GM19455 (cell line): ENCODE data around the gene TTC39B.
A peak's percentile ranks its signal among the peaks of the same experiment; 100 is the strongest.
"Not testable (repeated sequence)": the region's sequence is repeated elsewhere in the genome, so short reads cannot be mapped to it uniquely, and the experiment has no call there.

Experiments used
- ATAC-seq: cut with Tn5 transposase; IDR thresholded peaks from one replicate; pipeline ENCODE4 v1.9.1; 2021; ENCODE audit not compliant: unreplicated experiment

Gene TTC39B

DNA sequence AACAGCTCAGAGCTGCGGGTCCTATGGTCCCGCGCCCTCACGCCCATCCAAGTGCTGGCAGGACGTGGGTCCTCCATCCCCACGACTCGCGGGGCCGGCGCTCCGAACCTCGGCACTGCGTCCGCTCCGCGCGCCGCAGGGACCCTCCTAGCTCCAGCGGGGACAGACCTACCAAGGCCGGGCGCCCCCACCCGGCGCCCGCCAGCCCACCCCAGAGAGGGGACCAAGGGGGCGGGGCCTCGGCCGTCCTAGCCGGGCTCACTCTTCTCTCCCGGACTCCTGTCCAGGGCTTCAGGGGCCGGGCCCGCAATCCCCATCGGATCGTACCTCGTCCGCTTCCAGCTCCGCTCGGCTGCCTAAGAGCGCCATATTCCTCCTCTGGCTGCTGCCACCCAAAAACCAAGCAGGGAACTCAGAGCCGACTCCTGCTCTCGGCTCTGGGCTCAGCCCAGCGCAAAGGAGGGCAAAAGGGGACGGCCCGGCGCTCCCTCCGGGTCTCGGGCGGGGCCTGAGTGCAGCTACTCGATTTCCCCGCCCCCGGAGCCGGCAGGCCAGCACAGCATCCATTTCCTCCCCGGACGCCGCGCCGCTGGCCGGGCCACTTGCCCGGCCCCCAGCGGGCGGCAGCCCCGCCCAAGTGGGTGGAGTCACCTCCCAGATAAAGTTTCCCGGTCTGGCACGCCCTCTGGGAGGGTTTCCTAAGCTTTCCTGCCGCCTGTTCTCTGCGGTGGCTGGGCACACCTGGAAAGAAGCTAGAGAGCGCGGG, at the start of gene TTC39B:
Gene TTC39B, minus strand, starts transcription at position 460 of the 766 bp plus-strand sequence. Its CDS starts 91 bp downstream, at position 369.
- peak; percentile 97 for ATAC-seq

DNA sequence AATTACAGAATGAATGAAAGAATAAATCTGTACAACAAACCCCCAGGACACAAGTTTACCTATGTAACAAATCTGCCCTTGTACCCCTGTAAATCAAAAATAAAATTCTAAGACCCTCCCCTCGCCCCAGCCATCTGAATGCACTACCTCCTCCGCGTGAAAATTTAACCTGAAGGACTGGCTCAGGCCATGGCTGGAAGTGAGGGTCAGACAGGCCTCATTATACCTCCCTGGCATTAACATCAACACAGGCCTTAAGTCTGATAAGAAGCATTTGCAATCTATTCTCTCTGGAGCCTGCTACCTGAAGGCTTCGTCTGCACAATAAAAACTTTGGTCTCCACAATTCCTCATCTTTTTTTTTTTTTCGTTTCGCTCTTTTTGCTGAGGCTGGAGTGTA, 48.7 kb upstream of the TTC39B start:
- ATAC-seq: no peak

DNA sequence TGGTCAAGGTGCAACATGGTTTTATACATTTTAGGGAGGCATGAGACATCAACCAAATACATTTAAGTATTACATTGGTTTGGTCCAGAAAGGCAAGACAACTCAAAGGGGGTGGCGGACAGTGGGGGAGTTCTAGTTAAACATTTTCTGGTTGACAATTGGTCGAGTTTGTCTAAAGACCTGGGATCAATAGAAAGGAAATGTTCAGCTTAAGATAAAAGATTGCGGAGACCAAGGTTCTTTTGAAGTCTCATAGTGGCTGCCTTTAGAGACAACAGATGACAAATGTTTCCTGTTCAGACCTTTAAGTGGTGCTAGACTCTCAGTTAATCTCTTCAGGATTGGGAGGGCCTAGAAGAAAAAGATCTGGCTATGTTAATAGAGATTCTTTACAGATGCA, 47.7 kb upstream of the TTC39B start:
- ATAC-seq: no peak

DNA sequence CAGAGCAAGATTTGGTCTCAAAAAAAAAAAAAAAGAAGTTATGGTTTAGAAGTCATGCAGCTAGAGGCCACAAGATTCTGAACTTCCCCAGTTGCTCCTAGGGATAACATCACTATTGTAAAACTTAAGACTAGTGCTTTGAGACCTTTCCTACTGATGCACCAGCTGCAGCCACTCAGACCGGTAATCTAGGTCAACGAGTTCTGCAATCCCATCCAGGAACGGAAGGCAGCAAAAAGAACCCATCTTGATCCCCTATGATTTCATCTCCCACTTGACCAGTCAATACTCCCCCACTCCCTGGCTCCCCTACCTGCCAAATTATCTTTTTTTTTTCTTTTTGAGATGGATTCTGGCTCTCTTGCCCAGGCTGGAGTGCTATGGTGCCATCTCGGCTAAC, 46.9 kb upstream of the TTC39B start:
- ATAC-seq: no peak

DNA sequence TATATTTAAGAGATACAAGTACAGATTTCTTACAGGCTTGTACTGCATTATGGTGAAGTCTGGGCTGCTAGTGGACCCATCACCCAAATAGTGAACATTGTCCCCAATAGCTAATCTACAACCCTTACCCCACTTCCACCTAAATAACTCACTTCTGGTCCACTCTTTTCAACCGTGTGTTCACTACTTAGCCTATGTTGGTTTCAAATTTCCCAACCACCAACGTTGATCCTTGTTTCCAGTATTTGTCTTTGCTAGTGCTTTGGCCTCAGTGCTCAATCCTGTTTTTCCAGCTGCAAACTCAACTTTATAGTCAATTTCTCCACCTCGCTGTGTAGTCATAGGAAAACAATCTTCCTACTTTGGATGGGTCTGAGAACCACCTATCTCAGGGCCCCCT, 45.3 kb upstream of the TTC39B start:
- no peak for ATAC-seq

DNA sequence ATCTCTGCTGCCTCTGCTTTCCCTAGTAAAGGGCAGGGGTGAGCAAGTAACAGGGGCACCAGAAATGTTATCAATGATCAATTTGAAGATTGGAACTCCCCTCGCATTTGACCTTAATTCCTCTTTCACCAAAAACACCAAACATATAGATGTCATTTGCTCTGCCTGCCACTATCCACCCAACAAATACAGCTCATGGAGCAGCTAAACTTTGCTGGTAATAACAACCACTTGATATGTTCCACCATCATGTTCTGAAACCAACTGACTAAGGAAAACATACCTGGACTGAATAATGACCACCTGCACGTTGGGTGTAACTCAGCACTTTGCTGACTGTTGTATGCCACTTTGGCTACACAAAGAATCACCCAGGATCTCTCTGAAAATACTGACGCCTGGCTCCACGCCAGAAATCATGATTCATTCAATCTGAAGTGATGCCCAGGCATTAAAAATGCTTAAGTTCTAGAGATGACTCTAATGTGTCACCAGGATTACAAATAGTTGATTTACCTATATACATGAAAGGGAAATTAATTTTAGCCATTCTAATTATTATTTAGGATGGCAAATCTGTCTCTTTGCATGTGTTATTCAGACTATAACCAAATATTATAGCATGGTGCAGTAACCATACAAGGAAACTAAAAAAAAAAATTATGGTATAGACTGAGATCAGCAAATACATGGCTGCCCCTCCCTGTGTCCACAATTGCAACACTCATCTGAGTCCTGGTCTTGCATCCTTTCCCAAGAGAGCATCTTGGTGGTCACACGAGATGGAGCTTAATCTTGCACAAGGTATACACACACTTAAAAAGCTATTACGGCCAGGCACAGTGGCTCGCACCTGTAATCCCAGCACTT, 43.1 kb upstream of the TTC39B start:
- ATAC-seq: no peak

DNA sequence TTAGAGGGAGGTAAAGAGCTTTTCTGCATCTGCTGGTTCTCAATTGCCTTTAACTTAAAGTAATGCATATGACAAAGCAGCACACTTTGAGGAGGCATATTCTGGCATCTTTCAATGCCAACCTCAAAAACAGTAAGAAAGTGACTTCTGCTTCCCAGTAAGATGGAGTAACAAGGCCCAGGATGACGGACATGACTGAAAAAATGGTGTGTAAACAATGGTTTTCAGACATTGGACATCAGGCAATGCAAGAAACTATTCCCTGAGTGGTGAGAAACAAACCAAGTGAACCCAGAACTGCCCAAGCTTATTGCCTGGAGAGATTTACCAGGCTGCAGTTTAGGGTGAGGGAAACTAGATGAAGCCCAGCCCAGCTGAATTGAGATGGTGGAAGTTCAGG, 39.8 kb upstream of the TTC39B start:
- no peak for ATAC-seq

DNA sequence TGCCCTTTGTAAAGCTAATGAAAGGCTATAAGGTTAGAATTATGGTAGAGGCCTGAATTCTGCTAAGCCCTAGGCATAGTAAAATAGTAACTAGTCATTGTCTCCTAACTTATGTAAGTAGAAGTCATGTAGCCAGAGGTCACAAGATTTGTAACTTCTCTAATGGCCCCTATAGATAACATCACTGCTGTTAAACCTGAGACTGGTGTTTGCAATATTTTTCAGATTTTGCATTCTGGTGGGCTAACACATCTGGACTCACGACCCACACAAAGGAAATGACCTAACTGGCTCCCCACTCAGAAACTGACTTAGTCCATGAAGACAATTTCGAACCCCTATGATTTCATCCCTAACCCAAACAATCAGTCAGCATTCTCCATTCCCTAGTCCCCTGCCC, 37.2 kb upstream of the TTC39B start:
- ATAC-seq: no peak

DNA sequence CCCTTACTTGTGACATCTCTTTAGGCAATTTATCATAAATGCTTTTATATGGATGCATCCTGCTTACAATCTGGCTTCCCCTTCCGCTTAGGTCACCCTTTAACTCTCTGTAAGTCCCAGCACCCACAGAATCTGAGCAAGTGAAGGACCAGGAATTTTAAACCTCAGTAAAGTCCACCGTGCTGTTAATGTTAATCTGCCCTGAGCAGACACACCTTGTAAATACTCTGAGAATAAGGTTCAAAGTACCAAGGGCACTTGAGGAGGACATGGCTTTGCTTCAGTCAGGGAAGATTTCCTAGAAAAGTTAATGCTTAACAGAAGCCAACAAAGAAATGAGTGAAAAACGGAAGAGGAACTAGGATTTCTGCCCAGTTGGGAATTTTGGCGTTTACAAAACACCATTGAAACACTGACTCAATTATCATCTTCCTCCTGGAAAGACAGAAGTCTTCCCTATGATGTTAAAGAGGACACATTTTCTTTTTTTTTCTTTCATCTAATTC, 26.4 kb upstream of the TTC39B start:
- no peak for ATAC-seq

DNA sequence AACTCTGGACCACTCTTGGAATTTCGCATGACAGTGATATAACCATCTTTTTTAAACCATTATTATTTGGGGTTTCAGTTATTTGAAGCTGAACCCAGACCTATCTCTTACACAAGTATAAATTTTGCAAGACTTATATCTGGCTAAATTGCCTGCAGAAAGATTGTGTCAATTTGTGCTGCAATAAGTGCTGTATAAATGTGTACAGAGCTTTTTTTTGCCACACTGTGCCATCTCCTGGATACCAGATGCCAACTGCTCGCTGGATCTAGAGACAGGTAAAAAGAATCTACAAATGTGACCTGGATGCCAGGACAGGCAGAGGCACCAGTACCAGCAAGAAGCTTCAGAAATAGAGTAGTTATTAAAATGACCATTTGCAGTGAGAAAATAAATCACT, 25.9 kb upstream of the TTC39B start:
- no peak for ATAC-seq

DNA sequence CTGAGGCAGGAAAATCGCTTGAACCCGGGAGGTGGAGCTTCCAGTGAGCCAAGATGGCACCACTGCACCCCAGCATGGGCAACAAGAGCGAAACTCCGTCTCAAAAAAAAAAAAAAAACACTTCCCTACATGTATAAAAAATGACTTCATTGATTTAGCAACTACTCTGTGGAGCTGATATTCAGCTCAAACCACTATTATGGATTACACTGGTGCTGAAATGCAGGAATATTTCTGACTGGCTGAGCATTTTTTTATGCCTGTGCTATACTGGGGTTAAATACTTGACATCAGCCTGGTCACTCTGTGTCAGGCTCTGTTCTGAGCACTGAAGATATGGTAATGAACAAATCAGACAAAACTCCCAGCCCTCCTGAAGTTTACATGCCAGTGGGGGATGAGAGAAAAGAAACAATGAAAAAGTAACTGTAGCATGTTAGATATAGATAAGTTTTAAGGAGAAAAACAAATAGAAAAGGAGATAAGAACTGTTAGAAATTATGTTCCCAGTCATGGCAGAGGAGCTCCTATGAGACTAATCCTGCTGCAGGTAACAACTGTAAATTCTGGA, 22.6 kb upstream of the TTC39B start:
- ATAC-seq: no peak

DNA sequence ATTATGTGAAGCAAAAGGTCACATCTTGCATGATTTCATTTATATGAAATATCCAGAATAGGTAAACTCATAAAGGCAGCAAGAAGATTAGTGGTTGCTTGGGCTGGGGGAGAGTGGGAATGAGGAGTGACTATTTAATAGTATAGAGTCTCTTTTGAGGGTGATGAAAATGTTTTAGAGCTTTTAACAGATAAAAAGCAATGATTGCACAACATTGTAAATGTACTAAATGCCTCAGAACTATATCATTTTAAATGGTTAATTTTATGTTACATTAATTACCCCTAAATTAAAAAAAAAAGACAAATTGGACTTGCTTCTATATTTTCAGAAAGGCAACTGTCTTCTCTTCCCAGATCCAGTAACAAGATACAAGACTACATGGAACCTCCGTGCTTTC, 21.9 kb upstream of the TTC39B start:
- no peak for ATAC-seq

DNA sequence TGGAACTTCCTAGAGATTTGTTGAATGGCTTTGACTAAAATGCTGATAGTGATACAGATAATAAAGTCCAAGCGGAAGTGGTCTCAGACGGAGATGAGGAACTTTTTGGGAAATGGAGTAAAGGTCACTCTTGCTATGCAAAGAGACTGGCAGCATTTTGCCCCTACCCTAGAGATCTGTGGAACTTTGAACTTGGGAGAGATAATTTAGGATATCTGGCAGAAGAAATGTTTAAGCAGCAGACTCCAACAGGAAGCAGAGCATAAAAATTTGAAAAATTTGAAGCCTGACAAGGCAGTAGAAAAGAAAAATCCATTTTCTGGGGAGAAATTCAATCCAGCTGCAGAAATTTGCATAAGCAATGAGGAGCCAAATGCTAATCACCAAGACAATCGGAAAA, 15.7 kb upstream of the TTC39B start:
- not testable (repeated sequence) for ATAC-seq

DNA sequence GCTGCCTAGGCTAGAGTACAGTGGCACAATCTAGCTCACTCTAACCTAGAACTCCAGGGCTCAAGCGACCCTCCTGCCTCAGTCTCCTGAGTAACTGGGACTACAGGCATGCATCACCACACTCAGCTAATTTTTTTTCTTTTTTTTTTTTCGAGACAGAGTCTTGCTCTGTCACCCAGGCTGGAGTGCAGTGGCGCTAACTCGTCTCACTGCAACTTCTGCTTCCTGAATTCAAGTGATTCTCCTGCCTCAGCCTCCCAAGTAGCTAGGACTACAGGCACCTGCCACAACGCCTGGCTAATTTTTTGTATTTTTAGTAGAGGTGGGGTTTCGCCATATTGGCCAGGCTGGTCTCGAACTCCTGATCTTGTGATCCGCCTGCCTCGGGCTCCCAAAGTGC, 12.6 kb upstream of the TTC39B start:
- not testable (repeated sequence) for ATAC-seq

DNA sequence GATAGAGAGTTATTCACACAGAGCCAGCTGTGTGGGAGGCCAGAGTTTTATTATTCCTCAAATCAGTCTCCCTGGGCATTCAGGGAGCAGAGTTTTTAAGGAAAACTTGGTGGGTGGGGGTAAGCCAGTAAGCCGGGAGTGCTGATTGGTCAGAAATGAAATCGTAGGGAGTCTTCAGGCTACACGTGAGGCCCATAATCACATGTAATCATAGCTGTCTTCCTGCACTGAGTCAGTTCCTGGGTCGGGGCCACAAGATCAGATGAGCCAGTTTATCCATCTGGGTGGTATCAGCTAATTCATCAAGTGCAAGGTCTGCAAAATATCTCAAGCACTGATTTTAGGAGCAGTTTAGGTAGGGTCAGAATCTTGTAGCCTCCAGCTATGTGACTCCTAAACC, 10.8 kb upstream of the TTC39B start:
- no peak for ATAC-seq

DNA sequence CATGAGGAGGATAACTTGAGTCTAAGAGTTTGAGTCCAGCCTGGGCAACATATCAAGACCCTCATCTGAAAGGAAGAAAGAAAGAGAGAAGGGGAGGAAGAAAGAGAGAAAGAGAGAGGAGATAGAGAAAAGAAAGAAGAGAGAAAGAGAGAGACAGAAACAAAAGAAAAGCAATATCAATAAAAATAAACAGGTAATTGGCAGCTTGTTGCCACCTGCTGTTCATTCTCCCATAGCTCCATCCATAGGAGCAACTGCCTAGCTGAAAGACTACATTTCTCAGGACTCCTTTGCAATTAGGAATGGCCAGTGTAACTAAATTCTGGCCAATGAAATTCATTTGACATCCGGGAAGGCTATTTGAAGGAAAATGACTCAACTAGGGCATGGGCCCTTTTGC, 4.6 kb upstream of the TTC39B start:
- ATAC-seq: no peak

DNA sequence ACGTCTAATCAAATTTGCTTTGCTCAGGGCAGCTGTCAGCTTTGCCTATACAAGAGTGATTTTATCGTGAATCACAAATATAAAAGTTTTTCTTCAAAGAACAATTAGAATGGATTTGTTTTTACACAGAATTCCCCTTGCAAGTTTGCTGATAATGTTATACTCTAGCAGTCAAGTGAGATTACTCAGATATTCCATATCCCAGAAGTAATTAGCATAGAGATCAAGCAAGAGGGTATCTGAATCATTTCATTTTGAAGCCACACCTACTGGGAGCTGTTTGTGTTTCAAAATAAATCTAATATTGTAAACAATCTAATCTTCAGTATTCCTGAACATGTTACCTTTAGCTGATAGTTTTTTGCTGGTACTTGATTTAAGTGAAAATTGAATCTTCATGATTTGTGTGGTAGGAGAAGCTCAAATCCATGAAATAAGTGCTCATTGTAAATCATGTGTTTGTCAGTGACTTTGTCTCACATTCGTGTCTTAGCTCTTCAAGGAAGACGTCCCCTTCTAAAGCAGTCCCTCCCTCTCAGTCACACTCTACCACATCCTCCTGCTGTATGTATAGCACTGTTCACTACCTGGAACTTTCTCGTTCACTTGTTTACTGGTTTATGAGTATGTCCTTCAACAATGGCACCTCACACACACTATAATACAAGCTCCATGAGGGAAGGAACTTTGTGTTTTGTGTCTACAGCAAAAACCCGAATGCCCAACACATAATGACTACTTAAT, 3.3 kb upstream of the TTC39B start:
- no peak for ATAC-seq

DNA sequence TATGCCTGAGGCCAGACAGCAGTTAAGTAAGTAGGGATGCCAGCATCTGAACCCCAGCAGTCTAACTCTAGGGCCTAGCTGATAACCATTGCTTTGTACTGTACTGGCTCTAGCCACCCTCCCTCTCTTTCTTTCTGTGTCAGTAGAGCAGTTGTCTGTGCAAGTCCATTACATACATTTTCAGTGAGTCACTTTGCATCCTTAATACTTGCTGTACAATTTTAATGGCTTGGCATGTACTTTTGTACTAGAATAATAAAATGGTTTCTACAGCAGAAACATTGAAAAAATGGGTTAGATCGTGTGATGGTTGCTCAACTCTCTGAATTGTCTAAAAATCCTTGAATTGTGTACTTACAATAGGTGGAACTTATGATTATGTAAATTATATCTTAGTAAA, 1.5 kb upstream of the TTC39B start:
- ATAC-seq: no peak

DNA sequence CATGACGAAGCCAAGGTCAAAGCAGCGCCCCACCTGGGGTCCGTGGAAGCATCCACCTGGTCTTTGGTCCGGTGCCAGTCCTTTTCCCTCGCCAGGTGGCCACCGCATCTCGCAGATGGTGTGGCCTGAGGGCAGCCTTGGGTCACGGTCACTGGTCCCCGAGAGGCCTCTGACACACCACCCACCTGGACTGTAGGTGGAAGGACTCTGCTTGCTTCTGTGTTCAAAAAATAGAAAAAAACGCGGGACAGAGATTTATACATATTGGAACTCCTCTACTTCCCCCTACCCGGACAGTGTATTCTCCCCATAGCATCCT, 466 bp upstream of the TTC39B start:
- ATAC-seq: peak; percentile 33

DNA sequence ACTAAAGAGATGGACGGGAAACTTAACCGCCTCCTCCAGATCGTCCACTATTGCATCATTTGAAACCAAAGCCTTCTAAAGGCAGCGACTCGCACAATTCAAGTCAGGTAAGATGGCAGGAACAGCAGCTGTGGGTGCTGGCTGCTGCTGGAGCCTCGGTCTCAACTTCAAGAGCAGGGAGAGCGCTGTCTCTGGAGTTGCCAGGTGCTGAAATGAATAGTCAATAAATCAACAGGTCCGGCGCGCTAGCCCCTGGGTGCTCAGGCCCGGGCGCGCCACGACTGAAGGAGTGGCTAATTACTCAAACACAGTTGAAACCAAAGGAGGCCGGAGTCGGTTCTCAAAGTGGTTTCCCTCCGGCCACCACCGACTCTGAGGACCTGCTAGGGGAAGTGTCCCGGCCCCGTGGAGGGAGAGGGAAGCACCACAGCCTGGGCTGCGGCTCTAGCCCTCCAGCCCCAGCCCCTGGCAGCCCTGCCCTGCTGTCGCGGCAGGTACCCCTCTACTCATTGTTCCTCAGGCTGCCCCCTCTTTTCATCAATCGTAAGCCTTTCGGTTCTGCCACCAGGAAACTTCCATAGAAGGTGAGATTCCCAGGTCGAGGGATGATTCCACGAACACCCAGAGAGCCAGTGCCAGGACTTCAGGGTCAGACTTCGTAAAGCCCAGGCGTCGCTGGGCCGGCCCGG, 804 bp downstream of the TTC39B start:
- peak; percentile 9 for ATAC-seq

DNA sequence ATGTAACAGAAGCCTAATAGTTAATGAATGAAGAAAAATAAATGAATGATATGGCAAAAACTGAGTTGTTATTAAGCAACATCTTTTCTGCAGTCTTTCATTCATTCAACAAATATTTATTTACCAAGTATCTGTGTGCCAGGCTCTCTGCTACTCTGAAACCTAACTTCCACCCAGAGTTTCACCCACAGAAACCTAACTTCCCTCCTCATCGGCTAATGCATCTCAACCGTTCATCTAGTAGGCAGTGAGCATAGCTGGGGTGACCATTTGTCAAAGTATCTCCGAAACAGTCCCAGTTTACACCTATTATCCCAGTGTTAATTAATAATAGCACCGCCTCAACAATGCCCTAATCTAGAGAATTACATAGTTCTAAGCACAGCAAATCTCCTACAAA, 1.5 kb downstream of the TTC39B start:
- ATAC-seq: no peak
